Esophagus muscularis mucosa (tissue), 3 donors: Measurements from ENCODE around the gene KRT80.

Experiments used
- CTCF ChIP-seq, 3 experiments: fragments of 200-600 bp in 2 of 3; fragments of 450-650 bp in 1 of 3; sonication (generic) in 2 of 3; IDR thresholded peaks; one replicate each; pipeline ENCODE4 v1.5.1; 2017 to 2019; ENCODE audit warnings: antibody characterized with exemption in 3 of 3, mild to moderate bottlenecking in 2 of 3, moderate library complexity in 1 of 3
- POLR2A ChIP-seq: fragments of 450-650 bp; IDR thresholded peaks from one replicate; pipeline ENCODE4 v1.6.1; 2017; ENCODE audit warnings: antibody characterized with exemption, moderate library complexity, mild to moderate bottlenecking, low read depth

- no peak for TF ChIP-seq CTCF (IDR thresholded peaks at IDR 0.05)
- TF ChIP-seq POLR2A, result no peak
Measured at GRCh38 chr12:52241205-52241842, 49.5 kb upstream of the KRT80 start.
